Measurements from ENCODE around the gene LAMC3. TPM values are rescaled to one million over a fixed set of nuclear protein-coding genes. Genes with fewer than 3 reads are reported as not detected.
"Not testable (repeated sequence)": the region's sequence is repeated elsewhere in the genome, so short reads cannot be mapped to it uniquely, and the experiment has no call there.

Gene LAMC3
- total RNA-seq, 1 experiment from 2014 or later, result 1.8 TPM

GRCh38 chr9:131024978-131025868 is 16.2 kb downstream of the LAMC3 start:
- DNase-seq (ENCODE audit: low spot score), result no peak
- in situ Hi-C loops (cut with HindIII; ENCODE audit: low sequenced_read_pairs), result no loop called here

GRCh38 chr9:131025953-131026858 is 17.2 kb downstream of the LAMC3 start:
- in situ Hi-C loops (cut with HindIII; ENCODE audit: low sequenced_read_pairs), result no loop called here

GRCh38 chr9:131027048-131027871 is 18.3 kb downstream of the LAMC3 start:
- no peak for DNase-seq (ENCODE audit: low spot score)
- in situ Hi-C loops (cut with HindIII; ENCODE audit: low sequenced_read_pairs), result no loop called here

More at GRCh38 chr9:131025953-131026858, 17.2 kb downstream of the LAMC3 start:
- DNase-seq (ENCODE audit: low spot score), result no peak

GRCh38 chr9:131027872-131028179 is 18.9 kb downstream of the LAMC3 start:
- DNase-seq (ENCODE audit: low spot score), result no peak
- in situ Hi-C loops (cut with HindIII; ENCODE audit: low sequenced_read_pairs), result no loop called here

GRCh38 chr9:131028221-131028884 is 19.4 kb downstream of the LAMC3 start:
- DNase-seq (ENCODE audit: low spot score), result no peak
- in situ Hi-C loops (cut with HindIII; ENCODE audit: low sequenced_read_pairs), result no loop called here

GRCh38 chr9:131028931-131029573 is 20.1 kb downstream of the LAMC3 start:
- in situ Hi-C loops (cut with HindIII; ENCODE audit: low sequenced_read_pairs), result no loop called here
- DNase-seq (ENCODE audit: low spot score), result no peak

GRCh38 chr9:131029574-131029952 is 20.6 kb downstream of the LAMC3 start:
- no peak for DNase-seq (ENCODE audit: low spot score)
- in situ Hi-C loops (cut with HindIII; ENCODE audit: low sequenced_read_pairs), result no loop called here

GRCh38 chr9:131030239-131031004 is 21.4 kb downstream of the LAMC3 start:
- no peak for DNase-seq (ENCODE audit: low spot score)
- in situ Hi-C loops (cut with HindIII; ENCODE audit: low sequenced_read_pairs), result no loop called here

- no peak for DNase-seq (ENCODE audit: low spot score)
- in situ Hi-C loops (cut with HindIII; ENCODE audit: low sequenced_read_pairs), result no loop called here
These were observed 22.1 kb downstream of the LAMC3 start for GRCh38 chr9:131031005-131031641.

- in situ Hi-C loops (cut with HindIII; ENCODE audit: low sequenced_read_pairs), result no loop called here
- DNase-seq (ENCODE audit: low spot score), result no peak
These were observed 22.6 kb downstream of the LAMC3 start for GRCh38 chr9:131031642-131032005.

GRCh38 chr9:131032384-131032783 is 23.4 kb downstream of the LAMC3 start:
- no peak for DNase-seq (ENCODE audit: low spot score)
- in situ Hi-C loops (cut with HindIII; ENCODE audit: low sequenced_read_pairs), result no loop called here

GRCh38 chr9:131033269-131034224 is 24.6 kb downstream of the LAMC3 start:
- DNase-seq (ENCODE audit: low spot score), result no peak
- in situ Hi-C loops (cut with HindIII; ENCODE audit: low sequenced_read_pairs), result no loop called here

- in situ Hi-C loops (cut with HindIII; ENCODE audit: low sequenced_read_pairs), result no loop called here
- DNase-seq (ENCODE audit: low spot score), result no peak
These were observed 25.3 kb downstream of the LAMC3 start for GRCh38 chr9:131034268-131034667.

GRCh38 chr9:131034749-131035148 is 25.8 kb downstream of the LAMC3 start:
- DNase-seq (ENCODE audit: low spot score); in situ Hi-C loops (cut with HindIII; ENCODE audit: low sequenced_read_pairs): not testable (repeated sequence)

- in situ Hi-C loops (cut with HindIII; ENCODE audit: low sequenced_read_pairs), result no loop called here
- DNase-seq (ENCODE audit: low spot score), result no peak
These were observed 26.6 kb downstream of the LAMC3 start for GRCh38 chr9:131035548-131035947.

- no peak for DNase-seq (ENCODE audit: low spot score)
- in situ Hi-C loops (cut with HindIII; ENCODE audit: low sequenced_read_pairs), result no loop called here
These were observed 27.1 kb downstream of the LAMC3 start for GRCh38 chr9:131036071-131036470.
